IMR-90 (cell line): ENCODE results near the gene PFN2. TPM values are rescaled to one million over a fixed set of nuclear protein-coding genes. Genes with fewer than 3 reads are reported as not detected.

Experiments
- ATAC-seq: fragments of 200-7000 bp; cut with Tn5 transposase; 2 replicates; pipeline ENCODE4 v1.9.1; 2020; ENCODE audit warnings: low read depth, mild to moderate bottlenecking, moderate library complexity
- BruUV-seq: library from RNA; stranded (reverse); fragments of 400-500 nt; replicated peaks from 2 replicates; lab custom pipeline; 2021; lab: Mats Ljungman, UMichigan
- CTCF ChIA-PET: fragments of 300-600 bp; formaldehyde crosslinking; extraction: SDS; loops from one replicate; lab custom pipeline; 2021; ENCODE audit warnings: antibody characterized with exemption; lab: Yijun Ruan, JAX
- POLR2A ChIA-PET: fragments of 300-600 bp; sonication (Branson Sonifier 250); formaldehyde crosslinking; loops from one replicate; lab custom pipeline; 2022; ENCODE audit warnings: antibody characterized with exemption; ENCODE audit not compliant: unreplicated experiment; lab: Charles Lee
- DNase-seq: peaks from one replicate; pipeline ENCODE4 v3.0.0; 2013
- H2AFZ ChIP-seq: replicated peaks from 2 replicates; pipeline ENCODE3; 2013; ENCODE audit warnings: low read length, mild to moderate bottlenecking; ENCODE audit not compliant: poor library complexity
- H2AK5ac ChIP-seq: 2 replicates; pipeline ENCODE4 v1.6.1; 2013; ENCODE audit warnings: low read depth, low read length, inconsistent platforms
- H2AK9ac ChIP-seq: replicated peaks from 2 replicates; pipeline ENCODE3; 2013; ENCODE audit warnings: mild to moderate bottlenecking, low read depth, low read length, moderate library complexity; ENCODE audit not compliant: poor library complexity
- H2BK120ac ChIP-seq: 2 replicates; pipeline ENCODE4 v1.6.1; 2013; ENCODE audit warnings: low read depth, low read length, inconsistent platforms
- H2BK15ac ChIP-seq: 3 replicates; pipeline ENCODE4 v1.6.1; 2013; ENCODE audit warnings: low read depth, low read length, inconsistent platforms
- H2BK20ac ChIP-seq: 2 replicates; pipeline ENCODE4 v1.6.1; 2013; ENCODE audit warnings: low read depth, mild to moderate bottlenecking, inconsistent platforms, low read length, moderate library complexity
- H2BK5ac ChIP-seq: 2 replicates; pipeline ENCODE4 v1.6.1; 2013; ENCODE audit warnings: mild to moderate bottlenecking, low read depth, low read length, inconsistent platforms; ENCODE audit not compliant: poor library complexity, severe bottlenecking
- H3K14ac ChIP-seq: replicated peaks from 2 replicates; pipeline ENCODE4 v1.6.1; 2013; ENCODE audit warnings: low read depth, low read length, inconsistent platforms
- H3K18ac ChIP-seq: 2 replicates; pipeline ENCODE4 v1.6.1; 2013; ENCODE audit warnings: low read depth, low read length, control low read depth
- H3K23ac ChIP-seq: 2 replicates; pipeline ENCODE4 v1.6.1; 2013; ENCODE audit warnings: low read depth, low read length, inconsistent platforms
- H3K27ac ChIP-seq: 2 replicates; pipeline ENCODE4 v1.5.1; 2013; ENCODE audit warnings: mild to moderate bottlenecking, control low read depth, low read length; ENCODE audit not compliant: insufficient read depth
- H3K27me3 ChIP-seq: 2 replicates; pipeline ENCODE4 v1.6.1; 2013; ENCODE audit warnings: low read length; ENCODE audit not compliant: control insufficient read depth, insufficient read depth
- H3K36me3 ChIP-seq: 2 replicates; pipeline ENCODE4 v1.6.1; 2013; ENCODE audit warnings: low read length, mixed read lengths; ENCODE audit not compliant: control insufficient read depth, insufficient read depth
- H3K4ac ChIP-seq: 2 replicates; pipeline ENCODE4 v1.6.1; 2013; ENCODE audit warnings: low read depth, low read length, inconsistent platforms
- H3K4me1 ChIP-seq: 2 replicates; pipeline ENCODE4 v1.6.1; 2013; ENCODE audit warnings: low read length, mixed read lengths; ENCODE audit not compliant: control insufficient read depth, insufficient read depth
- H3K4me2 ChIP-seq: 2 replicates; pipeline ENCODE4 v1.6.1; 2013; ENCODE audit warnings: low read depth, mild to moderate bottlenecking, control low read depth, low read length, moderate library complexity
- H3K4me3 ChIP-seq: 2 replicates; pipeline ENCODE4 v1.5.1; 2013; ENCODE audit warnings: low read depth, mild to moderate bottlenecking, control low read depth, low read length, moderate library complexity; ENCODE audit not compliant: insufficient read depth
- H3K56ac ChIP-seq: 2 replicates; pipeline ENCODE4 v1.6.1; 2013; ENCODE audit warnings: low read length, inconsistent platforms; ENCODE audit not compliant: insufficient read depth; ENCODE audit errors: extremely low read depth
- H3K79me1 ChIP-seq, 2 experiments: 2 replicates each; pipeline ENCODE4 v1.6.1; 2013; ENCODE audit warnings: low read length in 2 of 2, inconsistent platforms in 1 of 2, low read depth in 1 of 2
- H3K9ac ChIP-seq: 2 replicates; pipeline ENCODE4 v1.6.1; 2013; ENCODE audit warnings: low read depth, low read length, control low read depth
- H3K9me1 ChIP-seq: 2 replicates; pipeline ENCODE4 v1.6.1; 2013; ENCODE audit warnings: low read length, inconsistent platforms; ENCODE audit not compliant: insufficient read depth
- H3K9me3 ChIP-seq: 2 replicates; pipeline ENCODE4 v1.6.1; 2013; ENCODE audit warnings: low read length; ENCODE audit not compliant: control insufficient read depth, insufficient read depth
- H4K20me1 ChIP-seq: 2 replicates; pipeline ENCODE4 v1.6.1; 2013; ENCODE audit warnings: low read length, inconsistent platforms; ENCODE audit not compliant: insufficient read depth
- H4K5ac ChIP-seq: 2 replicates; pipeline ENCODE4 v1.6.1; 2013; ENCODE audit warnings: mild to moderate bottlenecking, low read depth, low read length, control low read depth
- H4K8ac ChIP-seq, 2 experiments: 2 replicates each; pipeline ENCODE4 v1.6.1; 2013; ENCODE audit warnings: low read depth in 2 of 2, low read length in 2 of 2, control low read depth in 1 of 2, inconsistent platforms in 1 of 2
- H4K91ac ChIP-seq: 2 replicates; pipeline ENCODE4 v1.6.1; 2013; ENCODE audit warnings: low read depth, low read length, inconsistent platforms; ENCODE audit not compliant: insufficient read depth
- BHLHE40 ChIP-seq: fragments of 150-350 bp; IDR thresholded peaks from 2 replicates; pipeline ENCODE4 v1.6.1; 2016; ENCODE audit warnings: mild to moderate bottlenecking, low read depth, low read length
- CEBPB ChIP-seq: IDR thresholded peaks from 2 replicates; pipeline ENCODE4 v1.6.1; 2012; ENCODE audit warnings: low read depth, low read length, improper control_type of control experiment
- CHD1 ChIP-seq: IDR thresholded peaks from 2 replicates; pipeline ENCODE4 v1.6.1; 2012; ENCODE audit warnings: low read depth, low read length, improper control_type of control experiment
- CTCF ChIP-seq: conservative IDR thresholded peaks from 2 replicates; pipeline ENCODE4 v1.5.1; 2012; ENCODE audit warnings: mild to moderate bottlenecking, low read depth, low read length, improper control_type of control experiment
- FOS ChIP-seq: fragments of 150-350 bp; IDR thresholded peaks from 2 replicates; pipeline ENCODE4 v1.6.1; 2016; ENCODE audit warnings: low read depth, low read length
- MAFK ChIP-seq: IDR thresholded peaks from 2 replicates; pipeline ENCODE4 v1.6.1; 2012; ENCODE audit warnings: low read depth, low read length, improper control_type of control experiment
- MAZ ChIP-seq: IDR thresholded peaks from 2 replicates; pipeline ENCODE4 v1.6.1; 2012; ENCODE audit warnings: low read depth, mild to moderate bottlenecking, low read length, improper control_type of control experiment, moderate library complexity, borderline replicate concordance
- MXI1 ChIP-seq: IDR thresholded peaks from 2 replicates; pipeline ENCODE4 v1.6.1; 2012; ENCODE audit warnings: low read depth, mild to moderate bottlenecking, low read length, moderate library complexity, borderline replicate concordance
- POLR2A ChIP-seq: IDR thresholded peaks from 2 replicates; pipeline ENCODE4 v1.6.1; 2012; ENCODE audit warnings: mild to moderate bottlenecking, low read depth, low read length
- RAD21 ChIP-seq: IDR thresholded peaks from 2 replicates; pipeline ENCODE4 v1.6.1; 2012; ENCODE audit warnings: low read length, improper control_type of control experiment
- RCOR1 ChIP-seq: IDR thresholded peaks from 2 replicates; pipeline ENCODE4 v1.6.1; 2012; ENCODE audit warnings: mild to moderate bottlenecking, low read length, improper control_type of control experiment; ENCODE audit not compliant: insufficient replicate concordance
- RFX5 ChIP-seq: IDR thresholded peaks from 2 replicates; pipeline ENCODE4 v1.8.0; 2012; ENCODE audit warnings: low read depth, mild to moderate bottlenecking, low read length, moderate library complexity
- WGBS, 2 experiments: methylation state at CpG; one replicate each; pipeline versions ENCODE4 v1.1.5 to v1.1.7; 2013; ENCODE audit warnings: missing lambda C conversion rate in 2 of 2; ENCODE audit not compliant: insufficient read length in 1 of 2; ENCODE audit errors: extremely low coverage in 2 of 2; 5-methylcytosine and 5-hydroxymethylcytosine counted together
- dilution Hi-C: fragments of 300-500 bp; cut with HindIII; formaldehyde crosslinking; loops from one replicate; pipeline ENCODE4 v1.14.3; 2018; ENCODE audit warnings: low sequenced_read_pairs; ENCODE audit not compliant: unreplicated experiment
- in situ Hi-C: fragments of 300-500 bp; cut with MboI; formaldehyde crosslinking; loops from 3 replicates; pipeline ENCODE4 v1.14.3; 2019; ENCODE audit warnings: low sequenced_read_pairs, inconsistent platforms, mixed read lengths
- intact Hi-C: fragments of 100-400 bp; cut with micrococcal nuclease; formaldehyde crosslinking; loops from 2 replicates; pipeline ENCODE4 v1.10.0; 2022
- polyA plus RNA-seq, 3 experiments: library from polyadenylated mRNA; depleted of rRNA; stranded (reverse); fragments of >200 nt; gene quantifications; 2 replicates each; pipeline ENCODE4 v1.2.3, GENCODE V29; 2012; ENCODE audit warnings: low replicate concordance in 1 of 3
- total RNA-seq: library from RNA; depleted of rRNA; stranded (reverse); fragments of >200 nt; gene quantifications from 2 replicates; pipeline ENCODE4 v1.2.3, GENCODE V29; 2012
- TF ChIP-seq, protein P1 (sequence below): fragments of 150-350 bp; IDR thresholded peaks from 2 replicates; pipeline ENCODE4 v1.6.1; 2017; ENCODE audit warnings: mild to moderate bottlenecking, antibody characterized with exemption, low read length, low read depth
- TF ChIP-seq, protein P2 (sequence below): fragments of 150-350 bp; IDR thresholded peaks from 2 replicates; pipeline ENCODE4 v1.6.1; 2016; ENCODE audit warnings: low read depth, mild to moderate bottlenecking, low read length, moderate library complexity, borderline replicate concordance

The PFN2 gene
- total and polyA plus RNA-seq, 2 of the 4 experiments (the other 2 are of a cell fraction): 256 to 444 TPM

DNA sequence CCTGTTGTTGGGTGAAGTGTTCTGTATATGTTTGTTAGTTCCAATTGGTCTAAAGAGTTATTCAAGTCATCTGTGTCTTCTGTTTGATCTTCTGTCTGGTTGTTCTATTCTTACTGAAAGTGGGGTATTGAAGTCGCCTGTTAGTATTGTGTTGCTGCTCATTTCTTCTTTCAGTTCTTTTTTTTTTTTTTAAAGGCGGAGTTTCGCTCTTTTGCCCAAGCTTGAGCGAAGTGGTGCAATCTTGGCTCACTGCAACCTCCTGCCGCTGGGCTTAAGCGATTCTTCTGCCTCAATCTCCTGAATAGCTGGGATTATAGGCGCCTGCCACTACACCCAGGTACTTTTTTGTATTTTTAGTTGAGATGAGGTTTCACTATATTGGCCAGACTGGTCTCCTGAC is 23.5 kb downstream of the PFN2 start:
- Histone ChIP-seq H3K27ac (no peak overlapping the region), H2AK9ac (no peak overlapping the region), H2AK5ac (no peak overlapping the region), H3K9ac (no peak overlapping the region), H4K20me1 (no peaks in the 10 kb centered on the region), H4K5ac (no peak overlapping the region), H3K4me2 (no peak overlapping the region), H4K8ac (no peak overlapping the region), H3K4ac (no peak overlapping the region), H3K56ac (no peak overlapping the region), H3K14ac (no peak overlapping the region), H2AFZ (no peak overlapping the region), H3K9me3 (peaks cover 2% of the 10 kb centered on the region; the same call in 1 of the 2 replicates), H3K36me3 (peaks cover 8% of the 10 kb centered on the region), H3K9me1 (no peaks in the 10 kb centered on the region), H2BK120ac (no peak overlapping the region), H2BK20ac (no peak overlapping the region), H2BK5ac (no peak overlapping the region), H3K79me1 (peaks cover 4 to 18% of the 10 kb centered on the region in 2 experiments; a peak in 3 of 4 replicates), H2BK15ac (no peak overlapping the region), H3K4me1 (no peaks in the 10 kb centered on the region), H3K23ac (no peak overlapping the region), H4K91ac (no peak overlapping the region), H3K4me3 (no peak overlapping the region), H3K18ac (no peak overlapping the region), H3K27me3 (no peaks in the 10 kb centered on the region)
- intact Hi-C loops (loop anchor here (5.0 kb wide), 1 partner anchor 250 kb away; no protein-coding TSS in a partner anchor), in situ Hi-C loops (no loop called here), dilution Hi-C loops (no loop called here)
- DNase-seq (no peak), ATAC-seq (no peak)
- no TSS peak for BruUV-seq
- no peak for TF ChIP-seq CTCF
- TF ChIP-seq, protein P1, sequence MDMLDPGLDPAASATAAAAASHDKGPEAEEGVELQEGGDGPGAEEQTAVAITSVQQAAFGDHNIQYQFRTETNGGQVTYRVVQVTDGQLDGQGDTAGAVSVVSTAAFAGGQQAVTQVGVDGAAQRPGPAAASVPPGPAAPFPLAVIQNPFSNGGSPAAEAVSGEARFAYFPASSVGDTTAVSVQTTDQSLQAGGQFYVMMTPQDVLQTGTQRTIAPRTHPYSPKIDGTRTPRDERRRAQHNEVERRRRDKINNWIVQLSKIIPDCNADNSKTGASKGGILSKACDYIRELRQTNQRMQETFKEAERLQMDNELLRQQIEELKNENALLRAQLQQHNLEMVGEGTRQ: no peak
- no peak for TF ChIP-seq CEBPB
- TF ChIP-seq RFX5: no peak
- no peak for TF ChIP-seq FOS
- TF ChIP-seq, protein P2, sequence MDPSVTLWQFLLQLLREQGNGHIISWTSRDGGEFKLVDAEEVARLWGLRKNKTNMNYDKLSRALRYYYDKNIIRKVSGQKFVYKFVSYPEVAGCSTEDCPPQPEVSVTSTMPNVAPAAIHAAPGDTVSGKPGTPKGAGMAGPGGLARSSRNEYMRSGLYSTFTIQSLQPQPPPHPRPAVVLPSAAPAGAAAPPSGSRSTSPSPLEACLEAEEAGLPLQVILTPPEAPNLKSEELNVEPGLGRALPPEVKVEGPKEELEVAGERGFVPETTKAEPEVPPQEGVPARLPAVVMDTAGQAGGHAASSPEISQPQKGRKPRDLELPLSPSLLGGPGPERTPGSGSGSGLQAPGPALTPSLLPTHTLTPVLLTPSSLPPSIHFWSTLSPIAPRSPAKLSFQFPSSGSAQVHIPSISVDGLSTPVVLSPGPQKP: no peak
- TF ChIP-seq MXI1: no peak
- TF ChIP-seq RAD21: no peak
- no peak for TF ChIP-seq RCOR1
- TF ChIP-seq CHD1: no peak
- no peak for TF ChIP-seq MAZ
- no peak for TF ChIP-seq MAFK
- TF ChIP-seq POLR2A: no peak
- TF ChIP-seq BHLHE40: no peak
- no CpG with 5 or more reads among the region's 7 CpGs for WGBS, 2 experiments
- ChIA-PET CTCF (no interaction called here), POLR2A (no interaction called here)
